ENCODE data around the gene GLP2R. TPM values are rescaled to one million over a fixed set of nuclear protein-coding genes. Genes with fewer than 3 reads are reported as not detected.

The GLP2R gene
- total RNA-seq, 1 experiment from 2014 or later = 0.08 TPM

GRCh38 chr17:9894231-9894630, 68.5 kb downstream of the GLP2R start:
- ChIA-PET CTCF (no interaction called here), POLR2A (no interaction called here)
- ATAC-seq (no peak), DNase-seq (ENCODE audit: low read depth, low spot score) (no peak)
- no peak overlapping the region for H3K27ac ChIP-seq (ENCODE audit: low read length)
- in situ Hi-C loops (cut with HindIII; ENCODE audit: low pct_unique_long_range_greater_than_20kb, low sequenced_read_pairs) = no loop called here
- no peaks in the 10 kb centered on the region for H3K27me3 ChIP-seq (ENCODE audit: control insufficient read depth, insufficient read depth, low read length)
- no peak overlapping the region for H3K4me3 ChIP-seq (ENCODE audit: low read depth in 2 of 2, low read length in 2 of 2)
- H3K9me3 ChIP-seq (ENCODE audit: control insufficient read depth, insufficient read depth, low read depth, low read length) = no peaks in the 10 kb centered on the region
- no TSS peak for BruUV-seq (replicated peaks)
- no peaks in the 10 kb centered on the region for H3K4me1 ChIP-seq (ENCODE audit: control insufficient read depth, insufficient read depth, low read length)
- intact Hi-C loops (cut with micrococcal nuclease; ENCODE audit: unreplicated experiment) = no loop called here
- TF ChIP-seq POLR2AphosphoS5 (IDR thresholded peaks at IDR 0.05; ENCODE audit: low read depth, low read length) = no peak
- TF ChIP-seq SIN3A (IDR thresholded peaks at IDR 0.05; ENCODE audit: borderline replicate concordance, insufficient read depth, low read depth, low read length) = no peak
- TF ChIP-seq REST (IDR thresholded peaks at IDR 0.05; ENCODE audit: insufficient read depth in 1 of 2, low read depth in 2 of 2, low read length in 1 of 2) = no peak
- no peak for TF ChIP-seq TCF7L2 (IDR thresholded peaks at IDR 0.05; ENCODE audit: low read depth, low read length)
- TF ChIP-seq CTCF (IDR thresholded peaks at IDR 0.05) = no peak
- no peaks in the 10 kb centered on the region for H3K36me3 ChIP-seq (ENCODE audit: control insufficient read depth, insufficient read depth, low read length)

GRCh38 chr17:9895923-9896322, 70.2 kb downstream of the GLP2R start:
- Histone ChIP-seq H3K36me3 (ENCODE audit: control insufficient read depth, insufficient read depth, low read length) (no peaks in the 10 kb centered on the region), H3K4me3 (ENCODE audit: low read depth in 2 of 2, low read length in 2 of 2) (no peak overlapping the region), H3K27ac (ENCODE audit: low read length) (no peak overlapping the region), H3K9me3 (ENCODE audit: control insufficient read depth, insufficient read depth, low read depth, low read length) (no peaks in the 10 kb centered on the region), H3K27me3 (ENCODE audit: control insufficient read depth, insufficient read depth, low read length) (no peaks in the 10 kb centered on the region), H3K4me1 (ENCODE audit: control insufficient read depth, insufficient read depth, low read length) (no peaks in the 10 kb centered on the region)
- DNase-seq (ENCODE audit: low read depth, low spot score) (no peak), ATAC-seq (no peak)
- POLR2A ChIA-PET = no interaction called here
- TF ChIP-seq TCF7L2 (IDR thresholded peaks at IDR 0.05; ENCODE audit: low read depth, low read length) (no peak), POLR2AphosphoS5 (IDR thresholded peaks at IDR 0.05; ENCODE audit: low read depth, low read length) (no peak), REST (IDR thresholded peaks at IDR 0.05; ENCODE audit: insufficient read depth in 1 of 2, low read depth in 2 of 2, low read length in 1 of 2) (no peak), SIN3A (IDR thresholded peaks at IDR 0.05; ENCODE audit: borderline replicate concordance, insufficient read depth, low read depth, low read length) (no peak), CTCF (IDR thresholded peaks at IDR 0.05) (no peak)
- intact Hi-C loops (cut with micrococcal nuclease; ENCODE audit: unreplicated experiment) = no loop called here
- in situ Hi-C loops (cut with HindIII; ENCODE audit: low pct_unique_long_range_greater_than_20kb, low sequenced_read_pairs) = no loop called here
- no TSS peak for BruUV-seq (replicated peaks)
- CTCF ChIA-PET = no interaction called here

Data from Panc1 (cell line).